Central memory CD8-positive, alpha-beta T cell (primary cell): Measurements from ENCODE around the gene SLC16A2.
"Not testable (repeated sequence)": the region's sequence is repeated elsewhere in the genome, so short reads cannot be mapped to it uniquely, and the experiment has no call there.

Source experiments
- ATAC-seq: fragments of 150-1000 bp; cut with Tn5 transposase; replicated peaks from 2 replicates; pipeline ENCODE4 v1.10.0; 2022; ENCODE audit warnings: mild to moderate bottlenecking, moderate FRiP score, moderate number of reproducible peaks; ENCODE audit not compliant: poor library complexity, severe bottlenecking; ENCODE audit errors: extremely low read depth
- DNase-seq, 2 donors: peaks; one replicate each; pipeline ENCODE4 v3.0.0; 2021; ENCODE audit warnings: low spot score in 2 of 2
- H3K27ac Mint-ChIP-seq: one replicate; pipeline ENCODE4 v1.8.0; 2022; ENCODE audit warnings: low read depth, mild to moderate bottlenecking, moderate library complexity, mixed read lengths
- H3K27me3 Mint-ChIP-seq: one replicate; pipeline ENCODE4 v1.8.0; 2022; ENCODE audit warnings: mixed read lengths
- H3K36me3 Mint-ChIP-seq: one replicate; pipeline ENCODE4 v1.8.0; 2022; ENCODE audit warnings: mild to moderate bottlenecking, moderate library complexity, mixed read lengths; ENCODE audit not compliant: insufficient read depth
- H3K4me1 Mint-ChIP-seq: one replicate; pipeline ENCODE4 v1.8.0; 2022; ENCODE audit warnings: mixed read lengths
- H3K4me3 Mint-ChIP-seq: one replicate; pipeline ENCODE4 v1.8.0; 2022; ENCODE audit warnings: mild to moderate bottlenecking, moderate library complexity, mixed read lengths
- H3K9me3 Mint-ChIP-seq: one replicate; pipeline ENCODE4 v1.8.0; 2022; ENCODE audit warnings: mixed read lengths

Gene SLC16A2

GRCh38 chrX:74450803-74451449 lies 29.6 kb downstream of the SLC16A2 start:
- H3K4me3 Mint-ChIP-seq: no peak overlapping the region
- no peaks in the 10 kb centered on the region for H3K4me1 Mint-ChIP-seq
- no peaks in the 10 kb centered on the region for H3K36me3 Mint-ChIP-seq
- H3K9me3 Mint-ChIP-seq: no peaks in the 10 kb centered on the region
- no peaks in the 10 kb centered on the region for H3K27me3 Mint-ChIP-seq
- DNase-seq (no peak), ATAC-seq (no peak)
- H3K27ac Mint-ChIP-seq: no peak overlapping the region

DNA sequence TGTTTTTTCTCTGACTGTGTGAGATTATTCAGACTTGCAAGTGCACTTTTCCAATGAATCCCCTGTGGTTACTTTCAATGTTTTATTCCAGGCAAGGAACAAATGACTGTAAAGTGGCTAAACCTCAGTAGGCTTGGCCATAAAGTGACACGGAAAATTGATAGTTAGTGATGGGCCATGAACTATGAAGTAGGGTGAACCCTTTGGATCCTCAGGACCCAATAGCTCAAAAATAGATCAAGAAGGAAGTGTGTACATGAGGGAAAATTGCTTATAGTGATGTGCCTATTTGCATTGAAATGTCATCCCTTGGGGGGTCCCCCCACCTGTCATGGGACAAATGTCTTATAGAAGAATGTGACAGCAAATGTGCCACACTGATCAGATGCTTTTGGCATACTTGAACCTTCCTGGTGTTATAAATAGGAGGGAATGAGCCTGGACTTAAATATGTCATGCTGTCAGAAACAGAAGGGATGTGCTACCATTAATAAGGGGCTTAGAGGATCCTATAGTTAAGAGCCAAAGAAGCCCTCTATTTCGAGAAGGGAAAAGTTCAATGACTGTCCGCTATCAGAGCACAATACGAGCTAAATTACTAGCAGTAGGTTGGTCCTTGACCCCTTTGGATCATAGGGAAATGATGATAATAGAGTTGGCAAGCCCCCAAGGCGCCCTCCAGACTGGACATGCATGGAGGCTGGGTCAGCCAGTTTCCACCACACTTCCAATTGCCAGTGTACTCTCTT lies 30.3 kb downstream of the SLC16A2 start:
- Mint-ChIP-seq H3K27ac (no peak overlapping the region), H3K4me1 (no peaks in the 10 kb centered on the region), H3K9me3 (no peaks in the 10 kb centered on the region), H3K27me3 (no peaks in the 10 kb centered on the region), H3K36me3 (no peaks in the 10 kb centered on the region), H3K4me3 (no peak overlapping the region)
- ATAC-seq (no peak), DNase-seq (no peak)

- no peaks in the 10 kb centered on the region for H3K27me3 Mint-ChIP-seq
- H3K4me1 Mint-ChIP-seq: no peaks in the 10 kb centered on the region
- H3K36me3 Mint-ChIP-seq: no peaks in the 10 kb centered on the region
- ATAC-seq (no peak), DNase-seq (no peak)
- no peaks in the 10 kb centered on the region for H3K9me3 Mint-ChIP-seq
- H3K4me3 Mint-ChIP-seq: no peak overlapping the region
- H3K27ac Mint-ChIP-seq: no peak overlapping the region
These were observed 30.8 kb downstream of the SLC16A2 start for GRCh38 chrX:74452199-74452481.

- no peak overlapping the region for H3K27ac Mint-ChIP-seq
- H3K4me1 Mint-ChIP-seq: no peaks in the 10 kb centered on the region
- H3K4me3 Mint-ChIP-seq: no peak overlapping the region
- ATAC-seq (no peak), DNase-seq (no peak)
- no peaks in the 10 kb centered on the region for H3K36me3 Mint-ChIP-seq
- H3K27me3 Mint-ChIP-seq: no peaks in the 10 kb centered on the region
- H3K9me3 Mint-ChIP-seq: no peaks in the 10 kb centered on the region
These were observed 31.9 kb downstream of the SLC16A2 start for GRCh38 chrX:74453178-74453577.

GRCh38 chrX:74454233-74454632 lies 32.9 kb downstream of the SLC16A2 start:
- not testable (repeated sequence) for DNase-seq, H3K36me3 Mint-ChIP-seq, H3K4me1 Mint-ChIP-seq, H3K4me3 Mint-ChIP-seq, H3K27ac Mint-ChIP-seq, H3K9me3 Mint-ChIP-seq, ATAC-seq, H3K27me3 Mint-ChIP-seq

DNA sequence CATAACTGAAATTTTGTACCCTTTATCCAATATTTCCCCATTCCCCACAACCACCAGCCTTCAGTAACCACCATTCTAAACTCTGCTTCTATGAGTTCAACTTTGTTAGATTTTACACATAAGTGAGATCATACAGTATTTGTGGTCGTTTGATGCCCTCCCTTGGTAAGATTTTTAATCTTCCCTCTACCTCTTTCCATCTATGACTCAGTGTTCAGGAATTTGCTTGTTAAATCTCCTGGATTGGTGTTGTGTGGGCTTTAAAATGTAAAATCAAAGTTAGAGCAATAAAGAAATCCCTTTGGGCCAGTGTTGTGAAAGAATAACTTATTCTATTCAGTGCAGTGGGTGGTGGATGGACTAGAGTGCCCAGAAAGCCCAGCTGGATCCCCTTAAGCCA lies 37.4 kb downstream of the SLC16A2 start:
- no peak for ATAC-seq
- Mint-ChIP-seq H3K9me3 (no peaks in the 10 kb centered on the region), H3K4me1 (no peaks in the 10 kb centered on the region), H3K4me3 (no peak overlapping the region), H3K36me3 (no peaks in the 10 kb centered on the region), H3K27ac (no peak overlapping the region), H3K27me3 (peaks cover 11% of the 10 kb centered on the region)
- no peak for DNase-seq

DNA sequence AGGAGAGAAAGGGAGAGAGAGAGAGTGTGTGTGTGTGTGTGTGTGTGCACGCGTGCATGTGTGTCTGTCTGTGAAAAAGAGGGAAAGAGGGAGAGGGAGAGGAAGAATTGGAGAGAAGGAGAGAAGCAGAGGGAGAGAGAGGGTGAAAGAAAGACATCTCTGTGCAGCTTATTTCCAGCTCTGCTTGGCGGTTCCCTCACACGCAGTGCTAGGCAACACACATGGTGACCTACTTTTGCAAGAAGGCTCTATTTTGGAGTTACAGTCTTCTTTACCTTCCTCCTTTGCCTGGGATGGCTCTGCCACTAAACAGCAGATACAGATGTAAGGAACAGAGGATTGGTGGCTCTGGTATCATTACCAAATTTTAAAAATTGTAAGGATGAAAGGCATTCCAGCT lies 40.1 kb downstream of the SLC16A2 start:
- Mint-ChIP-seq H3K27ac (no peak overlapping the region), H3K27me3 (peaks cover 11% of the 10 kb centered on the region), H3K4me1 (no peaks in the 10 kb centered on the region), H3K9me3 (no peaks in the 10 kb centered on the region), H3K36me3 (no peaks in the 10 kb centered on the region), H3K4me3 (no peak overlapping the region)
- DNase-seq (no peak), ATAC-seq (no peak)

DNA sequence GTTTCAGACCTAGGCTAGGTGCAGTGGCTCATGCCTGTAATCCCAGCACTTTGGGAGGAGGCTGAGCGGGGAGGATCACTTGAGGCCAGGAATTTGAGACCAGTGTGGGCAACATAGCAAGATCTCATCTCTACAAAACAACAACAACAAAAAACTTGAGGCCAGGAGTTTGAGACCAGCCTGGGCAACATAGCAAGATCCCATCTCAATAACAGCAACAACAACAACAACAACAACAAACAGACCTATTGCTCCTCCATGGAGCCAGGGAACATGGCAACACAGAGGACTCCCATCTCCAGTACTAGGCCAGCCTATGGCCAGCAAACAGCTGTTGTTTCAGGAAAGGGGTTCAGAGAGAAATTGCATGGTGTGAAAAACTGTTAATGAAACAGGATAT lies 43.4 kb downstream of the SLC16A2 start:
- Mint-ChIP-seq H3K36me3 (no peaks in the 10 kb centered on the region), H3K4me3 (no peak overlapping the region), H3K27ac (no peak overlapping the region), H3K4me1 (no peaks in the 10 kb centered on the region), H3K9me3 (no peaks in the 10 kb centered on the region), H3K27me3 (peaks cover 11% of the 10 kb centered on the region)
- ATAC-seq: no peak
- DNase-seq: no peak

DNA sequence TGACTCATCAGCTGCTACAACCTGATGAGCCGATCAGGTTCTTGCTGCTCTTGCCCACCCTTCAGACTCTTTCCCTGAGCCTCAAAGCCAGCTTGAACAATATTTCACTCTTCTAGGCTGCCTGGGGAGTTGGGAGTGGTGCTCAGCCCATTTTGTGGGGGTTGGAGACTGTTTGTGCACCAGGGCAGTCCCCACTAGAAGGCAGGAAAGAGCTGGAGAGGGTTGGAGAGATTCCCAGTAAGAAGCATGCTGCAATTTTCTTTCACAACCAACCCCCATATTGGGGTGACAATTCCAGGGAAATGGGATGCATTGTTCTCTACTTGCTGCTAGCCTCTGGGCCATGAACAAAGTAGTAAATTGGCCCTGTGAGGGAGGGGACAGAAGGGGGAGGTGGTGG lies 44.1 kb downstream of the SLC16A2 start:
- H3K27ac Mint-ChIP-seq: no peak overlapping the region
- no peaks in the 10 kb centered on the region for H3K36me3 Mint-ChIP-seq
- no peaks in the 10 kb centered on the region for H3K9me3 Mint-ChIP-seq
- no peak for DNase-seq
- ATAC-seq: no peak
- no peaks in the 10 kb centered on the region for H3K4me1 Mint-ChIP-seq
- H3K27me3 Mint-ChIP-seq: peaks cover 11% of the 10 kb centered on the region
- H3K4me3 Mint-ChIP-seq: no peak overlapping the region

GRCh38 chrX:74467656-74468055 lies 46.4 kb downstream of the SLC16A2 start:
- Mint-ChIP-seq H3K27ac (no peak overlapping the region), H3K27me3 (peaks cover 2% of the 10 kb centered on the region), H3K9me3 (no peaks in the 10 kb centered on the region), H3K4me3 (no peak overlapping the region), H3K4me1 (no peaks in the 10 kb centered on the region), H3K36me3 (no peaks in the 10 kb centered on the region)
- ATAC-seq: no peak
- DNase-seq: no peak

DNA sequence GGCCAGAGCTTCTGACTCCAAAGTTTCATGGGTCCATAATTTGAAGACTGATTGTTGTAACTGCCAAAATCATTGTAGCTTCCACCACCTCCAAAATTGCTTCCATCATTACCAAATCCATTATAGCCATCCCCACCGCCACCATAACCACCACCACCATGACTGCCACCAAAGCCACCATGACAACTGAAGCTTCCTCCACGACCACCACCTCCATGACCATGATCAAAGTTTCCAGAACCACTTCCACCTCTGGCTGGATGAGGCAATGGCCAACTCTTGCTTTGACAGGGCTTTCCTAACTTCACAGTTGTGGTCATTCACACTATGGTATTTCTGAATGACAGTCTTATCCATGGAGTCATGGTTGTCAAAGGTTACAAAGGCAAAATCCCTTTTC lies 51.8 kb downstream of the SLC16A2 start:
- not testable (repeated sequence) for H3K36me3 Mint-ChIP-seq, DNase-seq, H3K4me3 Mint-ChIP-seq, H3K9me3 Mint-ChIP-seq, ATAC-seq, H3K4me1 Mint-ChIP-seq, H3K27ac Mint-ChIP-seq
- peaks cover 23% of the 10 kb centered on the region for H3K27me3 Mint-ChIP-seq

DNA sequence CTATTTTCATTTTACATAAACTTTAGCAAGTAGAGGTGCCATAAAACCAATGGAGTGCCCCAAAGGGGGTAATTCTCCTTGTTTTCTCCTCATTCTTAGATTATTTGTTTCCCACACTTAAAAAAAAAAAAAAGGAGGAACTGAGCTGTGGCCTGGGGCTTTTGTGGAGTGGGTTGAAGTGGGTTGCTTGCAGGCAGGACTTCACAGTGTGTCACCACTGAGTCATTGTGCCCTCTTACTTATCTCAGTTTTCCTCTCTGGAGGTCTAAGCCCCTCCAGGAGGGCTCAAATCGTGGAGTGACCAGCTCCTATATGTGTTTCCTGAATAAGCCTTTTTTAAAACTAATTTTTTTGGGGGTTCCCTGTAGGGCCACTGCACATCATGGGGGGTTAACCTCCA lies 69.0 kb downstream of the SLC16A2 start:
- Mint-ChIP-seq H3K4me3 (no peak overlapping the region), H3K9me3 (no peaks in the 10 kb centered on the region), H3K36me3 (no peaks in the 10 kb centered on the region), H3K4me1 (no peaks in the 10 kb centered on the region), H3K27ac (no peak overlapping the region), H3K27me3 (no peaks in the 10 kb centered on the region)
- ATAC-seq: no peak
- no peak for DNase-seq

GRCh38 chrX:74492720-74493201 lies 71.5 kb downstream of the SLC16A2 start:
- Mint-ChIP-seq H3K27ac (no peak overlapping the region), H3K36me3 (no peaks in the 10 kb centered on the region), H3K9me3 (no peaks in the 10 kb centered on the region), H3K4me3 (no peak overlapping the region), H3K4me1 (no peaks in the 10 kb centered on the region), H3K27me3 (no peaks in the 10 kb centered on the region)
- no peak for DNase-seq
- ATAC-seq: no peak
